Brain microvascular endothelial cell (primary cell): ENCODE measurements around the gene TRAPPC12.

Source experiments
- DNase-seq: peaks from one replicate; pipeline ENCODE4 v3.0.0-alpha.2; 2020
- H3K27ac ChIP-seq: fragments of 250-450 bp; sonication (Bioruptor Pico); 2 replicates; pipeline ENCODE4 v1.5.1; 2020; ENCODE audit warnings: mild to moderate bottlenecking, moderate library complexity
- H3K27me3 ChIP-seq: fragments of 250-450 bp; sonication (Bioruptor Pico); replicated peaks from 2 replicates; pipeline ENCODE4 v1.5.1; 2020; ENCODE audit warnings: mild to moderate bottlenecking
- H3K36me3 ChIP-seq: fragments of 250-450 bp; sonication (Bioruptor Pico); replicated peaks from 2 replicates; pipeline ENCODE4 v1.5.1; 2020; ENCODE audit warnings: mild to moderate bottlenecking
- H3K4me3 ChIP-seq: 2 replicates; pipeline ENCODE4 v1.5.1; 2011; ENCODE audit warnings: low read depth, mild to moderate bottlenecking, control low read depth, low read length, moderate library complexity
- in situ Hi-C: cut with HindIII; loops from 2 replicates; pipeline ENCODE4 v1.10.0; 2017; ENCODE audit warnings: low sequenced_read_pairs, low pct_ligation_motif_present
- TF ChIP-seq, protein P1 (sequence below): IDR thresholded peaks from 2 replicates; pipeline ENCODE4 v1.5.1; 2011; ENCODE audit warnings: low read depth, mild to moderate bottlenecking, moderate library complexity, low read length, control low read depth, inconsistent platforms; ENCODE audit errors: missing control alignments

The TRAPPC12 gene

DNA sequence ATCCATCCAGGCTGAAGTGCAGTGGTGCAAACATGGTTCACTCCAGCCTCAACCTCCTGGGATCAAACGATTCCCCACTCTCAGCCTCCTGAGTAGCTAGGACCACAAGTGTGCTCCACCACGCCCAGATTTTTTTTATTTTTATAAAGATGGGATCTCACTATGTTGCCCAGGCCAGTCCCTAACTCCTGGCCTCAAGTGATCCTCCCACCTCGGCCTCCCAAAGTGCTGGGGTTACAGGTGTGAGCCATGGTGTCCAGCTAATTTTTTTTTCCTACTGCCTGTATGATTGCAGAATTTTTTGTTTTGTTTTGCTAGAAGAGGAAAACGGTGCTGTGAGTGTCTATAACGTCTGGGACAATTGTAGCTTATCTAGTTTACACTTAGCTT lies 101.5 kb downstream of the TRAPPC12 start:
- no peaks in the 10 kb centered on the region for H3K27me3 ChIP-seq
- in situ Hi-C loops, result no loop called here
- no peak overlapping the region for H3K27ac ChIP-seq
- H3K4me3 ChIP-seq, result no peak overlapping the region
- peaks cover 9% of the 10 kb centered on the region for H3K36me3 ChIP-seq
- TF ChIP-seq, protein P1, sequence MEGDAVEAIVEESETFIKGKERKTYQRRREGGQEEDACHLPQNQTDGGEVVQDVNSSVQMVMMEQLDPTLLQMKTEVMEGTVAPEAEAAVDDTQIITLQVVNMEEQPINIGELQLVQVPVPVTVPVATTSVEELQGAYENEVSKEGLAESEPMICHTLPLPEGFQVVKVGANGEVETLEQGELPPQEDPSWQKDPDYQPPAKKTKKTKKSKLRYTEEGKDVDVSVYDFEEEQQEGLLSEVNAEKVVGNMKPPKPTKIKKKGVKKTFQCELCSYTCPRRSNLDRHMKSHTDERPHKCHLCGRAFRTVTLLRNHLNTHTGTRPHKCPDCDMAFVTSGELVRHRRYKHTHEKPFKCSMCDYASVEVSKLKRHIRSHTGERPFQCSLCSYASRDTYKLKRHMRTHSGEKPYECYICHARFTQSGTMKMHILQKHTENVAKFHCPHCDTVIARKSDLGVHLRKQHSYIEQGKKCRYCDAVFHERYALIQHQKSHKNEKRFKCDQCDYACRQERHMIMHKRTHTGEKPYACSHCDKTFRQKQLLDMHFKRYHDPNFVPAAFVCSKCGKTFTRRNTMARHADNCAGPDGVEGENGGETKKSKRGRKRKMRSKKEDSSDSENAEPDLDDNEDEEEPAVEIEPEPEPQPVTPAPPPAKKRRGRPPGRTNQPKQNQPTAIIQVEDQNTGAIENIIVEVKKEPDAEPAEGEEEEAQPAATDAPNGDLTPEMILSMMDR, result no peak
- DNase-seq, result no peak

DNA sequence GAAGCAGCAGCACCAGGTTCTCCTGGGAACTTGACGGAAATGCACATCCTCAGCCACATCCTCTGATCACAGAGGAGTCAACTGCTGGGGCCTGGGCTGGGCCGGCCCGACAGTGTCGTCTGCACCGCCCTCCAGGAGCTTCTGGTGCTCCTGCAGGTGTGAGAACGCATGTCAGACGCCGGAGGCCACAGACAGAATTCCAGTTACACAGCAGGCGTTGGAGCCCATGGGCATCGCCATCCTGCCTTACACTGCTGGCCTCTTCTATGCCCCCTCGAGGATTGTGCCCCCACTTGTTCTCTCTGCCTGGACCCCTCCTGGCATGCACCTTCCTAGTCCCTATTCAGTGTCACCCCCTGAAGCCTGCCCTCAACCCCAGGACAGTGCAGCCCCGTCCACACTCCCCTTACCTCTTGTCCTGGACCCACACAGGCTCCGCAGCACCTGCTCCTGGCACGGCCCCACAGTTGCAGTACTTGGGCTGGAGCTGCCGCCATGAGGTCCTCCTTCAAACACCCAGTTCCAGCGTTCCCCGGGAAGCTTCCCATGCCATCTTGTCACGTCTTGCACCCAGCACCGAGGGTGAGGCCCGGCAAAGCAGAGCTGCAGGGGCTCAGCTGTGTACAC lies 102.4 kb downstream of the TRAPPC12 start:
- in situ Hi-C loops, result no loop called here
- TF ChIP-seq, protein P1, result no peak
- no peak overlapping the region for H3K27ac ChIP-seq

DNA sequence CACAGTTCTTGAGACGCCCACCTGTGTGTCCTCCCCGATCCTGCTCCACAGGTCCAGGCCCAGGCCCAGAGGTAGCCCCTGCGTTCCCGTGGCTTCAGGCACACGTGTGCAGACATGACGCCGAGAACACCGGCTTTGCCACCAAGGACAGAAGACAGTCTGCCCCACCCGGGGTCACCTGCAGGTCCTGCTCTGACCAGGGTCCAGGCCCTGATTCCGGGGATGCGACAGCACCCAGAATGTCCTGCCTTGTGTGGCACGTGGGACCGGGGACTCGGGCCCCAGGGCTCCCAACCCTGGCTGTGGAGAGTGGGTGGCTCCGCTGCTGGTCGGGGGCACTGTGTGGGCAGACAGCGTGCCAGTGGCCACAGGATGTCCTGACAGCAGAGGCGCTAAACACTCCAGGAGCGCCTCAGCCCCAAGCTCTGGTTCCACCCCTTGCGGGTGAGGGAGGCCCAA lies 102.9 kb downstream of the TRAPPC12 start:
- in situ Hi-C loops, result no loop called here
- no peak overlapping the region for H3K27ac ChIP-seq
- TF ChIP-seq, protein P1, result no peak
- no peaks in the 10 kb centered on the region for H3K27me3 ChIP-seq
- peaks cover 6% of the 10 kb centered on the region for H3K36me3 ChIP-seq
- no peak overlapping the region for H3K4me3 ChIP-seq
- DNase-seq, result no peak

More for the DNA sequence above, 102.4 kb downstream of the TRAPPC12 start:
- Histone ChIP-seq H3K4me3 (no peak overlapping the region), H3K27me3 (no peaks in the 10 kb centered on the region), H3K36me3 (peaks cover 6% of the 10 kb centered on the region)
- no peak for DNase-seq

DNA sequence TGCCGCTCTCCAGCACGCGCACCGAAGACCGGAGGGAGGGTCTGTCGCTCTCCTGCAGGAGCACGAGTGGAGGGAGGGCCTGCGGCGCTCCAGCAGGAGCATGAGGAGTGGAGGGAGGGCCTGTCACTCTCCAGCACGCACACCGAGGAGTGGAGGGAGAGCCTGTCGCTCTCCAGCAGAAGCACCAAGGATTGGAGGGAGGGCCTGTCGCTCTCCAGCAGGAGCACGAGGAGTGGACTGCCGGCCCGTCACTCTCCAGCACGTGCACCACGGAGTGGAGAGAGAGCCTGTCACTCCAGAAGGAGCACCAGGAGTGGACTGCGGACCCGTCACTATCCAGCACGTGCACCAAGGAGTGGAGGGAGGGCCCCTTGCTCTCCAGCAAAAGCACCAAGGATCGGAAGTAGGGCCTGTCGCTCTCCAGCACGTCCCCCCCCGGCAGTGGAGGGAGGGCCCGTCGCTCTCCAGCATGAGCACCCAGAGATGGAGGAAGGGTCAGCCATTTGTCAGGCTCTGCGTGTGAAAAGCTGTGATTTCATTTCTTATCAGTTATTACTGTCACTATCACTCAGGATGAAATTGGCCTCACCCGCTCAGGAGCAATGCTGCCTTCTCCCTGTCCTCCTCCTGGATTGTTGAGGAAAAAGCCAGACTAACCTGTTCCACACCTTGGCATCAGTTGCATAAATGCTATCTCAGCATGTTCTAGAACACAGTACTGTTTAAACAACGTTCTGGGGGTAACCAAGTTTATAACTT lies 103.9 kb downstream of the TRAPPC12 start:
- Histone ChIP-seq H3K4me3 (no peak overlapping the region), H3K36me3 (peaks cover 6% of the 10 kb centered on the region), H3K27ac (no peak overlapping the region), H3K27me3 (no peaks in the 10 kb centered on the region)
- in situ Hi-C loops, result no loop called here
- DNase-seq, result no peak
- TF ChIP-seq, protein P1, result no peak

DNA sequence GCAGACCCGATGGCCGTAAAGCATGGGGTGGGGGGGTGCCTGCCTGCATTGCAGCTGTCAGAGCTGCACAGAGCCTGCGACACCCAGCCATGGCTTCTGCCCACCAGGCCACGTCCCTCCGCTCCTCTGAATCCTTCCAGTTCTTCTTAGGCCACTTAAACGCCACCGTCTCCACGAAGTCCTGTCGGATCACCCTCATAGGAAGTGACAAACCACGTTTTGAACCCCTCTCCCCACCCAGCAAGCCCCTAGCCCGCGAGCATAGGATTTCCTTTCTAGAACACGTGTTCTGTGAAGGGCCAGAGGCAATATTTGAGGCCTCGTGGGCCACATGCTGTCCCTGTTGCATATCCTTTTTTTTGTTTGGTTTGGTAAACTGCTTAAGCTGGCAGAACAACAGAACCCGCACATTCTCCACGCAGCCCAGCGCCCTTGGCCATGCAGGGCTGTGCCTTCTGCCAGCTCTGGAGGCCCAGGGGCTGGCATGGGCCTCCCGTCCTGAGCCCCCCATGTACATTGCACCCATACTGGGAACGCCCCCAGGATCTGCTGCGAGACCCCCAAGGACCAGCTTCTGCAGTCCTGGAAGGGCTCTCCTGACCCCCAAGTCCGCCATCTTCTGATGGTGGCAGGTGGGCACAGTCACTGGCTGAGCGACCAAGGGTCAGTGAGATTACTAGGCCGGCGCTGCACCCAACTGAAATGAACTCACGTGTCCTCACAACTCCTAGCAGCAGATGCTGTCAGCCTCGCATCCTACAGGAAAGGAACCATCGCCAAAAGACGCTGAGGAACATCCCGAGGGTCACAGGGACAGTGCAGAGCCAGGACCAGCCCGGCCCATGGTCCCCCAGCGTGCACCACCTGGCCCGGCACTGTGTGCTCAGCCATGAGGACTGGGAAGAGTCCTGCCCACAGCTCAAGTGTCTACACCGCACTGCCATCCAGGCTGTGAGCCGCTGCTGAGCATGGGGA lies 104.8 kb downstream of the TRAPPC12 start:
- TF ChIP-seq, protein P1, result no peak
- Histone ChIP-seq H3K27ac (no peak overlapping the region), H3K4me3 (no peak overlapping the region), H3K27me3 (no peaks in the 10 kb centered on the region), H3K36me3 (peaks cover 2% of the 10 kb centered on the region)
- in situ Hi-C loops, result no loop called here
- no peak for DNase-seq
